Endothelial cell of umbilical vein (primary cell): ENCODE measurements around the gene ZBTB17. TPM values are rescaled to one million over a fixed set of nuclear protein-coding genes. Genes with fewer than 3 reads are reported as not detected.

Experiments used
- BruUV-seq: library from RNA; stranded (reverse); fragments of 400-500 nt; replicated peaks from 2 replicates; lab custom pipeline; 2021; lab: Mats Ljungman, UMichigan
- CTCF ChIA-PET: fragments of 300-600, 350-600 bp; sonication (Branson Sonifier 250); formaldehyde crosslinking; loops from one replicate; lab custom pipeline; 2021; ENCODE audit warnings: antibody characterized with exemption, inconsistent platforms; lab: Charles Lee
- POLR2A ChIA-PET: fragments of 300-600, 350-600 bp; sonication (Branson Sonifier 250); formaldehyde crosslinking; loops from one replicate; lab custom pipeline; 2021; ENCODE audit warnings: antibody characterized with exemption, inconsistent platforms; lab: Charles Lee
- DNase-seq: peaks from one replicate; pipeline ENCODE4 v3.0.0-alpha.2; 2011; ENCODE audit warnings: low read depth, low spot score
- FAIRE-seq: peaks from 2 replicates; lab custom pipeline; 2011; peaks lifted over from hg19 to GRCh38; lab: Jason Lieb, UNC
- H2AFZ ChIP-seq: 2 replicates; pipeline ENCODE4 v1.6.0; 2012; ENCODE audit warnings: low read depth, low read length, control low read depth, inconsistent platforms
- H3K27ac ChIP-seq: 2 replicates; pipeline ENCODE4 v1.5.1; 2011; ENCODE audit warnings: low read depth, mild to moderate bottlenecking, control low read depth, low read length, moderate library complexity; ENCODE audit not compliant: insufficient read depth
- H3K27me3 ChIP-seq, 2 experiments: 2 replicates each; pipeline versions ENCODE4 v1.6.0 to v1.6.1; 2011; ENCODE audit warnings: low read length in 2 of 2, mixed read lengths in 1 of 2; ENCODE audit not compliant: control insufficient read depth in 2 of 2, insufficient read depth in 2 of 2
- H3K36me3 ChIP-seq, 2 experiments: 2 replicates in 1 of 2; 3 replicates in 1 of 2; pipeline ENCODE4 v1.5.1; 2011; ENCODE audit warnings: low read length in 2 of 2, mild to moderate bottlenecking in 1 of 2, moderate library complexity in 1 of 2; ENCODE audit not compliant: control insufficient read depth in 2 of 2, insufficient read depth in 2 of 2; ENCODE audit errors: extremely low read depth in 1 of 2
- H3K4me1 ChIP-seq: 3 replicates; pipeline ENCODE4 v1.5.1; 2011; ENCODE audit warnings: mild to moderate bottlenecking, low read length; ENCODE audit not compliant: control insufficient read depth, insufficient read depth; ENCODE audit errors: extremely low read depth
- H3K4me2 ChIP-seq: 2 replicates; pipeline ENCODE4 v1.6.1; 2011; ENCODE audit warnings: low read length, control low read depth, mixed read lengths; ENCODE audit not compliant: insufficient read depth
- H3K4me3 ChIP-seq, 3 experiments: fragments of 200-600 bp in 1 of 3; sonication (generic), shearing (Covaris generic) in 1 of 3; replicated peaks in 1 of 3; 2 replicates each; pipeline ENCODE4 v1.5.1; 2011 to 2016; ENCODE audit warnings: control low read depth in 3 of 3, low read length in 3 of 3, mild to moderate bottlenecking in 2 of 3, inconsistent platforms in 1 of 3, low read depth in 1 of 3, moderate library complexity in 1 of 3; ENCODE audit not compliant: insufficient read depth in 1 of 3
- H3K79me2 ChIP-seq: 2 replicates; pipeline ENCODE4 v1.6.0; 2012; ENCODE audit warnings: low read length, inconsistent platforms; ENCODE audit not compliant: control insufficient read depth, insufficient read depth
- H3K9ac ChIP-seq: replicated peaks from 2 replicates; pipeline ENCODE3; 2011; ENCODE audit warnings: low read length, control low read depth; ENCODE audit not compliant: insufficient read depth; ENCODE audit errors: extremely low read depth
- H3K9me1 ChIP-seq: replicated peaks from 3 replicates; pipeline ENCODE4 v1.6.0; 2011; ENCODE audit warnings: mild to moderate bottlenecking, low read length; ENCODE audit not compliant: control insufficient read depth, insufficient read depth; ENCODE audit errors: extremely low read depth
- H3K9me3 ChIP-seq: replicated peaks from 2 replicates; pipeline ENCODE4 v1.5.1; 2012; ENCODE audit warnings: low read length, inconsistent platforms; ENCODE audit not compliant: control insufficient read depth, insufficient read depth
- H4K20me1 ChIP-seq: replicated peaks from 2 replicates; pipeline ENCODE3; 2011; ENCODE audit warnings: mild to moderate bottlenecking, low read length; ENCODE audit not compliant: control insufficient read depth, insufficient read depth; ENCODE audit errors: extremely low read depth
- FOS ChIP-seq: IDR thresholded peaks from 2 replicates; pipeline ENCODE4 v1.6.1; 2011; ENCODE audit warnings: mild to moderate bottlenecking, low read length, moderate library complexity, borderline replicate concordance; ENCODE audit not compliant: insufficient read depth
- GATA2 ChIP-seq: IDR thresholded peaks from 2 replicates; pipeline ENCODE4 v1.7.0; 2011; ENCODE audit warnings: low read depth, mild to moderate bottlenecking, moderate library complexity, mixed read lengths, low read length; ENCODE audit not compliant: insufficient read length, insufficient read depth
- POLR2A ChIP-seq: IDR thresholded peaks from 2 replicates; pipeline ENCODE4 v1.6.1; 2012; ENCODE audit warnings: low read depth, mild to moderate bottlenecking, control low read depth, low read length
- dilution Hi-C: fragments of 300-500 bp; cut with MboI; formaldehyde crosslinking; loops from one replicate; pipeline ENCODE4 v1.15.0; 2019; ENCODE audit warnings: low sequenced_read_pairs; ENCODE audit not compliant: extremely low pct_ligation_motif_present
- intact Hi-C: fragments of 100-400 bp; cut with micrococcal nuclease; formaldehyde crosslinking; loops from one replicate; pipeline ENCODE4 v1.10.0; 2022
- polyA plus RNA-seq, 4 experiments: library from polyadenylated mRNA; depleted of rRNA in 3 of 4; stranded (reverse) in 3 of 4; unstranded in 1 of 4; fragments of >200 nt; gene quantifications; 2 replicates each; pipeline versions ENCODE4 v1.2.1 to v1.2.3, GENCODE V29; 2011 to 2012; ENCODE audit warnings: missing spikeins in 1 of 4
- total RNA-seq: library from RNA; stranded (reverse); gene quantifications from 2 replicates; pipeline ENCODE4 v1.2.3, GENCODE V29; 2021
- TF ChIP-seq, protein P1 (sequence below), 2 donors: IDR thresholded peaks; 1 replicate in 1 of 2; 2 replicates in 1 of 2; pipeline ENCODE4 v1.5.1; 2011; ENCODE audit warnings: low read length in 2 of 2, mild to moderate bottlenecking in 2 of 2, moderate library complexity in 2 of 2, control low read depth in 1 of 2, inconsistent platforms in 1 of 2, low read depth in 1 of 2; ENCODE audit not compliant: insufficient read depth in 1 of 2; ENCODE audit errors: extremely low read depth in 1 of 2
- TF ChIP-seq, protein P2 (sequence below): IDR thresholded peaks from 2 replicates; pipeline ENCODE4 v1.6.1; 2011; ENCODE audit not compliant: insufficient read depth, insufficient read length

Gene ZBTB17
- total and polyA plus RNA-seq, 2 donors (not counting 3 experiments of a cell fraction or from before 2014, with no cell fraction given): 43.9 to 72.7 TPM

DNA sequence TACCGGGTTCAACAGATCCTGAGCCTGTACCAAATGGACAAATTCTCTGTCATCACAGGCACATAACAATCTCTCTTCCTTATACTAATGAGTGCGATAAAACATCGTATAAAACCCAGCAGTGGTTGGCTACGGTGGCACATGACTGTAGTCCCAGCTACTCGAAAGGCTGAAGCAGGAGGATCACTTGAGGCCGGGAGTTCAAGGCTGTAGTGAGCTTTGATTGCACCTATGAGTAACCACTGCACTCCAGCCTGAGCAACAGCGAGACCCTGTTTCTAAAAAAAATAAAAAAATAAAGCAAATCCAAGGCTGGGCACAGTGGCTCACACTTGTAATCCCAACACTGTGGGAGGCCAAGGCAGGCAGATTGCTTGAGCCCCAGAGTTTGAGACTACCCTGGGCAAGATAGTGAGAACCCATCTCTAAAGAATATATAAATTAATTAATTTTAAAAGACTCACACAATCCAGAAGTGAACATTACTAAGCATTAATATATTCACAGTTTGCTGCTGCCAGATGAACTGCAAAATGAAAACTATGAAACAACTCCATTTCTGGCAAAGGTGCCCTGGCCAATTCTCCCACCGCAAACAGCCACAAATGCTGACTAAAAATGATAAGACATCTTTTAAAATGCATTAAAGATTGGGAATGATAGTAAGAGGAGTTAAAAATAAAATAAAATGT lies 13.1 kb downstream of the ZBTB17 start:
- no peaks in the 10 kb centered on the region for H3K9me3 ChIP-seq
- ChIA-PET POLR2A (no interaction called here), CTCF (interaction anchor here (0.8 to 1.3 kb wide), 2 partner anchors 11 to 45 kb away, joined by 3 read pairs; no protein-coding TSS in a partner anchor)
- TF ChIP-seq, protein P1, sequence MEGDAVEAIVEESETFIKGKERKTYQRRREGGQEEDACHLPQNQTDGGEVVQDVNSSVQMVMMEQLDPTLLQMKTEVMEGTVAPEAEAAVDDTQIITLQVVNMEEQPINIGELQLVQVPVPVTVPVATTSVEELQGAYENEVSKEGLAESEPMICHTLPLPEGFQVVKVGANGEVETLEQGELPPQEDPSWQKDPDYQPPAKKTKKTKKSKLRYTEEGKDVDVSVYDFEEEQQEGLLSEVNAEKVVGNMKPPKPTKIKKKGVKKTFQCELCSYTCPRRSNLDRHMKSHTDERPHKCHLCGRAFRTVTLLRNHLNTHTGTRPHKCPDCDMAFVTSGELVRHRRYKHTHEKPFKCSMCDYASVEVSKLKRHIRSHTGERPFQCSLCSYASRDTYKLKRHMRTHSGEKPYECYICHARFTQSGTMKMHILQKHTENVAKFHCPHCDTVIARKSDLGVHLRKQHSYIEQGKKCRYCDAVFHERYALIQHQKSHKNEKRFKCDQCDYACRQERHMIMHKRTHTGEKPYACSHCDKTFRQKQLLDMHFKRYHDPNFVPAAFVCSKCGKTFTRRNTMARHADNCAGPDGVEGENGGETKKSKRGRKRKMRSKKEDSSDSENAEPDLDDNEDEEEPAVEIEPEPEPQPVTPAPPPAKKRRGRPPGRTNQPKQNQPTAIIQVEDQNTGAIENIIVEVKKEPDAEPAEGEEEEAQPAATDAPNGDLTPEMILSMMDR (IDR thresholded peaks at IDR 0.05; ENCODE audit: extremely low read depth in 1 of 2, insufficient read depth in 1 of 2, low read depth in 1 of 2, low read length in 2 of 2): no peak
- TF ChIP-seq, protein P2, sequence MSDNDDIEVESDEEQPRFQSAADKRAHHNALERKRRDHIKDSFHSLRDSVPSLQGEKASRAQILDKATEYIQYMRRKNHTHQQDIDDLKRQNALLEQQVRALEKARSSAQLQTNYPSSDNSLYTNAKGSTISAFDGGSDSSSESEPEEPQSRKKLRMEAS: no peak
- TF ChIP-seq GATA2 (no peak), FOS (no peak), POLR2A (no peak)
- H3K4me1 ChIP-seq: peaks cover 29% of the 10 kb centered on the region
- no peaks in the 10 kb centered on the region for H3K27me3 ChIP-seq
- H3K4me3 ChIP-seq: no peak overlapping the region
- dilution Hi-C loops (no loop called here), intact Hi-C loops (no loop called here)
- H4K20me1 ChIP-seq: no peaks in the 10 kb centered on the region
- H3K4me2 ChIP-seq: no peak overlapping the region
- BruUV-seq: no TSS peak
- peaks cover 44% of the 10 kb centered on the region for H3K79me2 ChIP-seq
- no peak for DNase-seq
- no peak overlapping the region for H3K27ac ChIP-seq
- no peaks in the 10 kb centered on the region for H3K36me3 ChIP-seq
- FAIRE-seq: no peak
- H3K9me1 ChIP-seq: no peaks in the 10 kb centered on the region
- H3K9ac ChIP-seq: no peak overlapping the region
- no peak overlapping the region for H2AFZ ChIP-seq
